HepG2 (cell line): ENCODE data around the gene OTX1. TPM values are rescaled to one million over a fixed set of nuclear protein-coding genes. Genes with fewer than 3 reads are reported as not detected.

Experiments used
- ATAC-seq: fragments of 200-7000 bp; cut with Tn5 transposase; 3 replicates; pipeline ENCODE4 v1.9.1; 2020; ENCODE audit warnings: mild to moderate bottlenecking, moderate library complexity
- BruUV-seq: library from RNA; stranded (reverse); fragments of 400-500 nt; replicated peaks from 2 replicates; lab custom pipeline; 2021; lab: Mats Ljungman, UMichigan
- CTCF ChIA-PET: fragments of 300-600 bp; formaldehyde crosslinking; extraction: SDS; loops from one replicate; lab custom pipeline; 2021; ENCODE audit warnings: low total read pairs, inconsistent platforms, low intra/inter-chr PET ratio; lab: Yijun Ruan, JAX
- POLR2A ChIA-PET: fragments of 350-600 bp; sonication (Branson Sonifier 250); formaldehyde crosslinking; loops from one replicate; lab custom pipeline; 2020; ENCODE audit warnings: antibody characterized with exemption, inconsistent platforms; lab: Yijun Ruan, JAX
- DNase-seq: peaks from one replicate; pipeline ENCODE4 v3.0.0-alpha.2; 2015; ENCODE audit warnings: low spot score
- FAIRE-seq: peaks from 3 replicates; lab custom pipeline; 2011; peaks lifted over from hg19 to GRCh38; lab: Jason Lieb, UNC
- H2AFZ ChIP-seq: one replicate; pipeline ENCODE4 v1.6.1; 2011; ENCODE audit warnings: low read length, inconsistent platforms
- H3K27ac ChIP-seq: fragments of 300-600 bp; 3 replicates; pipeline ENCODE4 v1.8.0; 2011; ENCODE audit warnings: mixed run types, mild to moderate bottlenecking, mixed read lengths, low read length, inconsistent platforms; ENCODE audit not compliant: insufficient read depth; ENCODE audit errors: extremely low read length
- H3K27me3 ChIP-seq, 2 experiments: fragments of 200-600 bp in 1 of 2; 2 replicates in 1 of 2; 3 replicates in 1 of 2; pipeline versions ENCODE4 v1.6.0 to v1.8.0; 2011; ENCODE audit warnings: low read length in 2 of 2, mild to moderate bottlenecking in 2 of 2, moderate library complexity in 2 of 2, inconsistent platforms in 1 of 2; ENCODE audit not compliant: insufficient read depth in 2 of 2, control insufficient read depth in 1 of 2
- H3K36me3 ChIP-seq, 2 experiments: fragments of 200-600 bp in 1 of 2; replicated peaks in 1 of 2; 2 replicates in 1 of 2; 3 replicates in 1 of 2; pipeline versions ENCODE4 v1.5.1 to v1.8.0; 2011; ENCODE audit warnings: low read length in 2 of 2, inconsistent platforms in 1 of 2; ENCODE audit not compliant: insufficient read depth in 2 of 2, control insufficient read depth in 1 of 2
- H3K4me1 ChIP-seq: 2 replicates; pipeline ENCODE4 v1.5.1; 2012; ENCODE audit warnings: low read length, inconsistent platforms; ENCODE audit not compliant: insufficient read depth
- H3K4me2 ChIP-seq: 2 replicates; pipeline ENCODE4 v1.6.0; 2011; ENCODE audit warnings: low read depth, low read length, inconsistent platforms
- H3K4me3 ChIP-seq, 3 experiments: fragments of 200-600 bp in 1 of 3; sonication (generic), shearing (Covaris generic) in 1 of 3; replicated peaks in 1 of 3; 2 replicates each; pipeline ENCODE4 v1.5.1; 2011 to 2016; ENCODE audit warnings: low read length in 3 of 3, inconsistent platforms in 2 of 3, low read depth in 2 of 3, mild to moderate bottlenecking in 2 of 3, control low read depth in 1 of 3, mixed read lengths in 1 of 3; ENCODE audit not compliant: insufficient read depth in 1 of 3
- H3K79me2 ChIP-seq: one replicate; pipeline ENCODE4 v1.6.1; 2011; ENCODE audit warnings: low read length, inconsistent platforms; ENCODE audit not compliant: insufficient read depth
- H3K9ac ChIP-seq: 2 replicates; pipeline ENCODE4 v1.6.0; 2011; ENCODE audit warnings: mild to moderate bottlenecking, low read depth, low read length, inconsistent platforms; ENCODE audit not compliant: insufficient read depth
- H3K9me3 ChIP-seq: 2 replicates; pipeline ENCODE4 v1.5.1; 2012; ENCODE audit warnings: mild to moderate bottlenecking, low read length
- H4K20me1 ChIP-seq: 2 replicates; pipeline ENCODE4 v1.6.0; 2011; ENCODE audit warnings: inconsistent platforms, mild to moderate bottlenecking, low read length, moderate library complexity; ENCODE audit not compliant: insufficient read depth
- AGO2 ChIP-seq: fragments of 200-400 bp; formaldehyde crosslinking; optimal IDR thresholded peaks from 2 replicates; pipeline ENCODE3; 2017; ENCODE audit warnings: mild to moderate bottlenecking, low read depth, low read length, moderate library complexity
- CHCHD3 ChIP-seq: sonication (generic); formaldehyde crosslinking; IDR thresholded peaks from 2 replicates; pipeline ENCODE4 v1.8.0; 2022; ENCODE audit warnings: mild to moderate bottlenecking, missing genetic modification reagents, moderate library complexity
- HOXA3 ChIP-seq: sonication (generic); formaldehyde crosslinking; IDR thresholded peaks from 2 replicates; pipeline ENCODE4 v1.5.0; 2020; ENCODE audit warnings: missing genetic modification reagents
- KDM5A ChIP-seq: fragments of 200-600 bp; sonication (generic); IDR thresholded peaks from 2 replicates; pipeline ENCODE4 v1.7.0; 2018; ENCODE audit warnings: antibody characterized with exemption, mild to moderate bottlenecking, low read length, borderline replicate concordance
- RBFOX2 ChIP-seq: fragments of 200-400 bp; formaldehyde crosslinking; IDR thresholded peaks from 2 replicates; pipeline ENCODE4 v1.6.1; 2017; ENCODE audit warnings: low read depth, mild to moderate bottlenecking, low read length
- RXRA ChIP-seq: sonication (generic); formaldehyde crosslinking; IDR thresholded peaks from 2 replicates; pipeline ENCODE4 v1.5.1; 2020; ENCODE audit warnings: missing genetic modification reagents
- SMAD1 ChIP-seq: sonication (generic); formaldehyde crosslinking; IDR thresholded peaks from 2 replicates; pipeline ENCODE4 v1.4.0; 2020; ENCODE audit warnings: missing genetic modification reagents, low read depth, mild to moderate bottlenecking, borderline replicate concordance
- ZNF350 ChIP-seq: sonication (generic); formaldehyde crosslinking; IDR thresholded peaks from 2 replicates; pipeline ENCODE4 v1.4.0; 2020; ENCODE audit warnings: mild to moderate bottlenecking, low read depth, missing genetic modification reagents, borderline replicate concordance
- ZNF552 ChIP-seq: sonication (generic); formaldehyde crosslinking; IDR thresholded peaks from 2 replicates; pipeline ENCODE4 v1.9.0; 2022; ENCODE audit warnings: missing genetic modification reagents, mild to moderate bottlenecking, borderline replicate concordance
- ZNF772 ChIP-seq: sonication (generic); formaldehyde crosslinking; IDR thresholded peaks from 2 replicates; pipeline ENCODE4 v1.5.0; 2020; ENCODE audit warnings: mild to moderate bottlenecking, missing genetic modification reagents
- ZZZ3 ChIP-seq: sonication (generic); formaldehyde crosslinking; IDR thresholded peaks from 2 replicates; pipeline ENCODE4 v1.4.0; 2020; ENCODE audit warnings: missing genetic modification reagents, mild to moderate bottlenecking, borderline replicate concordance
- WGBS: methylation state at CpG from one replicate; pipeline ENCODE4 v1.1.6; 2017; ENCODE audit warnings: low lambda C conversion rate; 5-methylcytosine and 5-hydroxymethylcytosine counted together
- in situ Hi-C: cut with HindIII; loops from 2 replicates; pipeline ENCODE4 v1.10.0; 2017; ENCODE audit warnings: low pct_unique_long_range_greater_than_20kb; ENCODE audit not compliant: extremely low pct_ligation_motif_present
- intact Hi-C: fragments of 100-400 bp; cut with micrococcal nuclease; formaldehyde crosslinking; loops from one replicate; pipeline ENCODE4 v1.10.0; 2022; ENCODE audit not compliant: unreplicated experiment
- polyA plus RNA-seq, 8 experiments: library from polyadenylated mRNA; depleted of rRNA in 3 of 8; stranded (reverse) in 7 of 8; unstranded in 1 of 8; fragments of >200 nt; fragmentation: Illumina TruSeq in 4 of 8; extraction: Trizol in 4 of 8; gene quantifications; 2 replicates each; pipeline versions ENCODE4 v1.2.1 to v1.2.3, GENCODE V29; 2011 to 2016; ENCODE audit warnings: low read depth in 4 of 8, missing spikeins in 1 of 8, mixed read lengths in 1 of 8; ENCODE audit not compliant: insufficient read depth in 1 of 8
- total RNA-seq, 5 experiments: library from RNA; depleted of rRNA; stranded (reverse); fragments of >200 nt; fragmentation: Illumina TruSeq; extraction: Trizol; gene quantifications; 2 replicates each; pipeline ENCODE4 v1.2.3, GENCODE V29; 2016; ENCODE audit warnings: low read depth in 1 of 5
- TF ChIP-seq, protein P1 (sequence below): sonication (generic); formaldehyde crosslinking; IDR thresholded peaks from 2 replicates; pipeline ENCODE4 v1.8.0; 2022; ENCODE audit warnings: mild to moderate bottlenecking, missing genetic modification reagents, moderate library complexity
- TF ChIP-seq, protein P2 (sequence below): sonication (generic); formaldehyde crosslinking; IDR thresholded peaks from 2 replicates; pipeline ENCODE4 v1.4.0; 2020; ENCODE audit warnings: missing genetic modification reagents
- TF ChIP-seq, protein P3 (sequence below): sonication (generic); formaldehyde crosslinking; IDR thresholded peaks from 2 replicates; pipeline ENCODE4 v1.5.1; 2020; ENCODE audit warnings: mild to moderate bottlenecking, missing genetic modification reagents, moderate library complexity
- TF ChIP-seq, protein P4 (sequence below): sonication (generic); formaldehyde crosslinking; IDR thresholded peaks from 2 replicates; pipeline ENCODE4 v1.8.1; 2023; ENCODE audit warnings: missing genetic modification reagents, inconsistent platforms, borderline replicate concordance

The OTX1 gene
- total and polyA plus RNA-seq, 2 of the 13 experiments (the other 11 are each of a cell fraction or from before 2014, with no cell fraction given), result 1.0 to 5.0 TPM

DNA sequence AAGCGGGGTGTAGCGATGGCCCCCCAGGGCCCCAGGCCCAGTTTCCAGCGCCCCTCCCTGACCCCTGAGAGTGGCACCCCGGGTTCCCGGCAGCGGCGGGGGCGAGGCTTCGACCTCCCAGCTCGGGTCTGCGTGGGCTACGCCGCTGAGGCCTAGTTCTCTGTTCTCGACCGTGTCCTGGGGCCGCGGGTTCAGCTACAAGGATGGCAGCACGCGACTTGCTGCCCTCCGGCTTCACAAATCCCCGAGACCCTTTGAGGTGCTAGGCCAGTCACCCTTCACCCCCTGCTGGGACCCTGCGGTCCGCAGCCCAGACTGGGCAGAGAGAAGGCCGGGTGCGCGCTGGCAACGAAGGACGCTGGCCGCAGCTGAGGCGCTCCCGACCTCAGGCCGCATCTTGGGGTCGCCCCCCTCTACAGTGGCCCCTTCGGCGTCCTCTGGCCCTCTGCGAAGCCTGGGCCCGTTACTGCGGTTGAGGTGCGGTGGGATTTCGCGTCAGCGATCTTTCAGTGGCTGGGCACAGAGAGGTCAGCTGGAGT is 1.2 kb downstream of the OTX1 start:
- H3K4me3 ChIP-seq, result peak overlapping the region; percentile 80 to 99 (median 98)
- DNase-seq, result no peak
- CTCF ChIA-PET, result no interaction called here
- TF ChIP-seq ZNF772 (CRISPR knock-in tag) (peak; percentile 12; the same call in 1 of the 2 replicates), HOXA3 (CRISPR knock-in tag) (peak; percentile 49; the same call in 1 of the 2 replicates), KDM5A (no peak), RBFOX2 (peak; percentile 62), SMAD1 (0 out of 2 replicates have a peak, but pooled peaks have one; percentile 31), ZNF350 (peak; percentile 50), RXRA (CRISPR knock-in tag) (peak; percentile 40; the same call in 1 of the 2 replicates), AGO2 (peak; percentile 72), ZNF552 (CRISPR knock-in tag) (0 out of 2 replicates have a peak, but pooled peaks have one; percentile 31), ZZZ3 (CRISPR knock-in tag) (no peak), CHCHD3 (peak; percentile 40; the same call in 1 of the 2 replicates)
- TF ChIP-seq, protein P1, sequence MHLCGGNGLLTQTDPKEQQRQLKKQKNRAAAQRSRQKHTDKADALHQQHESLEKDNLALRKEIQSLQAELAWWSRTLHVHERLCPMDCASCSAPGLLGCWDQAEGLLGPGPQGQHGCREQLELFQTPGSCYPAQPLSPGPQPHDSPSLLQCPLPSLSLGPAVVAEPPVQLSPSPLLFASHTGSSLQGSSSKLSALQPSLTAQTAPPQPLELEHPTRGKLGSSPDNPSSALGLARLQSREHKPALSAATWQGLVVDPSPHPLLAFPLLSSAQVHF, result 0 out of 2 replicates have a peak, but pooled peaks have one; percentile 28
- TF ChIP-seq, protein P2, sequence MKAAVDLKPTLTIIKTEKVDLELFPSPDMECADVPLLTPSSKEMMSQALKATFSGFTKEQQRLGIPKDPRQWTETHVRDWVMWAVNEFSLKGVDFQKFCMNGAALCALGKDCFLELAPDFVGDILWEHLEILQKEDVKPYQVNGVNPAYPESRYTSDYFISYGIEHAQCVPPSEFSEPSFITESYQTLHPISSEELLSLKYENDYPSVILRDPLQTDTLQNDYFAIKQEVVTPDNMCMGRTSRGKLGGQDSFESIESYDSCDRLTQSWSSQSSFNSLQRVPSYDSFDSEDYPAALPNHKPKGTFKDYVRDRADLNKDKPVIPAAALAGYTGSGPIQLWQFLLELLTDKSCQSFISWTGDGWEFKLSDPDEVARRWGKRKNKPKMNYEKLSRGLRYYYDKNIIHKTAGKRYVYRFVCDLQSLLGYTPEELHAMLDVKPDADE (CRISPR knock-in tag), result no peak
- TF ChIP-seq, protein P3, sequence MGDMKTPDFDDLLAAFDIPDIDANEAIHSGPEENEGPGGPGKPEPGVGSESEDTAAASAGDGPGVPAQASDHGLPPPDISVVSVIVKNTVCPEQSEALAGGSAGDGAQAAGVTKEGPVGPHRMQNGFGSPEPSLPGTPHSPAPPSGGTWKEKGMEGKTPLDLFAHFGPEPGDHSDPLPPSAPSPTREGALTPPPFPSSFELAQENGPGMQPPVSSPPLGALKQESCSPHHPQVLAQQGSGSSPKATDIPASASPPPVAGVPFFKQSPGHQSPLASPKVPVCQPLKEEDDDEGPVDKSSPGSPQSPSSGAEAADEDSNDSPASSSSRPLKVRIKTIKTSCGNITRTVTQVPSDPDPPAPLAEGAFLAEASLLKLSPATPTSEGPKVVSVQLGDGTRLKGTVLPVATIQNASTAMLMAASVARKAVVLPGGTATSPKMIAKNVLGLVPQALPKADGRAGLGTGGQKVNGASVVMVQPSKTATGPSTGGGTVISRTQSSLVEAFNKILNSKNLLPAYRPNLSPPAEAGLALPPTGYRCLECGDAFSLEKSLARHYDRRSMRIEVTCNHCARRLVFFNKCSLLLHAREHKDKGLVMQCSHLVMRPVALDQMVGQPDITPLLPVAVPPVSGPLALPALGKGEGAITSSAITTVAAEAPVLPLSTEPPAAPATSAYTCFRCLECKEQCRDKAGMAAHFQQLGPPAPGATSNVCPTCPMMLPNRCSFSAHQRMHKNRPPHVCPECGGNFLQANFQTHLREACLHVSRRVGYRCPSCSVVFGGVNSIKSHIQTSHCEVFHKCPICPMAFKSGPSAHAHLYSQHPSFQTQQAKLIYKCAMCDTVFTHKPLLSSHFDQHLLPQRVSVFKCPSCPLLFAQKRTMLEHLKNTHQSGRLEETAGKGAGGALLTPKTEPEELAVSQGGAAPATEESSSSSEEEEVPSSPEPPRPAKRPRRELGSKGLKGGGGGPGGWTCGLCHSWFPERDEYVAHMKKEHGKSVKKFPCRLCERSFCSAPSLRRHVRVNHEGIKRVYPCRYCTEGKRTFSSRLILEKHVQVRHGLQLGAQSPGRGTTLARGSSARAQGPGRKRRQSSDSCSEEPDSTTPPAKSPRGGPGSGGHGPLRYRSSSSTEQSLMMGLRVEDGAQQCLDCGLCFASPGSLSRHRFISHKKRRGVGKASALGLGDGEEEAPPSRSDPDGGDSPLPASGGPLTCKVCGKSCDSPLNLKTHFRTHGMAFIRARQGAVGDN, result peak; percentile 13; the same call in 1 of the 2 replicates
- TF ChIP-seq, protein P4, sequence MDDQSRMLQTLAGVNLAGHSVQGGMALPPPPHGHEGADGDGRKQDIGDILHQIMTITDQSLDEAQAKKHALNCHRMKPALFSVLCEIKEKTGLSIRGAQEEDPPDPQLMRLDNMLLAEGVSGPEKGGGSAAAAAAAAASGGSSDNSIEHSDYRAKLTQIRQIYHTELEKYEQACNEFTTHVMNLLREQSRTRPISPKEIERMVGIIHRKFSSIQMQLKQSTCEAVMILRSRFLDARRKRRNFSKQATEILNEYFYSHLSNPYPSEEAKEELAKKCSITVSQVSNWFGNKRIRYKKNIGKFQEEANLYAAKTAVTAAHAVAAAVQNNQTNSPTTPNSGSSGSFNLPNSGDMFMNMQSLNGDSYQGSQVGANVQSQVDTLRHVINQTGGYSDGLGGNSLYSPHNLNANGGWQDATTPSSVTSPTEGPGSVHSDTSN (CRISPR knock-in tag), result no peak

More for the DNA sequence above, 1.2 kb downstream of the OTX1 start:
- H2AFZ ChIP-seq, result no peak overlapping the region
- WGBS, result 94% methylated on average over 42 of the region's 42 CpGs
- H3K79me2 ChIP-seq, result peaks cover 8% of the 10 kb centered on the region
- peaks cover 20 to 46% of the 10 kb centered on the region in 2 experiments for H3K36me3 ChIP-seq
- no peak for FAIRE-seq
- H3K27ac ChIP-seq, result no peak overlapping the region
- no peaks in the 10 kb centered on the region for H3K9me3 ChIP-seq
- BruUV-seq, result no TSS peak
- ATAC-seq, result no peak
- H3K4me1 ChIP-seq, result peaks cover 30% of the 10 kb centered on the region
- peak overlapping the region; percentile 76 for H3K4me2 ChIP-seq
- in situ Hi-C loops, result loop anchor here (25.0 kb wide), 1 partner anchor 640 kb away; no protein-coding TSS in a partner anchor
- H3K9ac ChIP-seq, result peak overlapping the region; percentile 90; the same call in 1 of the 2 replicates
- POLR2A ChIA-PET, result no interaction called here
- no peaks in the 10 kb centered on the region for H4K20me1 ChIP-seq
- intact Hi-C loops, result loop anchor here (2.0 kb wide), 1 partner anchor 249 kb away; no protein-coding TSS in a partner anchor
- no peaks in the 10 kb centered on the region; a peak in 1 of 5 replicates for H3K27me3 ChIP-seq
